GM18861 (cell line): Measurements from ENCODE around the gene MAN2A1.
A peak's percentile ranks its signal among the peaks of the same experiment; 100 is the strongest.

Experiments
- ATAC-seq: cut with Tn5 transposase; IDR thresholded peaks from one replicate; pipeline ENCODE4 v1.9.1; 2021; ENCODE audit not compliant: unreplicated experiment

MAN2A1 gene

DNA sequence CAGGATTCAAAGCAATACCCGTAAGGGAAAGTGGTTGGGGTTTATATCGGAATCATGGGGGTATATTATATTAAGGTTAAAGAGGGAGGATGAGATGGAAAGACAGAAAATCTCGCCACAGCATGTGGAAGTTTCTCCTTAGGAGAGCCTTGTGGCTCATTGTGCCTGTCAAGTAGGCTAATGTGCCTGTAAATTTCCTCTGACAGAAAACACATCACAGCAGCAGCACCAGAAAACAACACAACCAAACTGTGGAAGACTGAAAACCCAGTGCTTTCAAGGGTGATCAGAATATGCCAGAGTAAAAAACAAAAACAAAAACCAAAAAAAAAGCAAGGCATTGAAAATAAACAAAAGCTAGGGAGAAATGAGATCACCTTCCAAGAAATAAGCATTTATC, 11.3 kb upstream of the MAN2A1 start:
- no peak for ATAC-seq

DNA sequence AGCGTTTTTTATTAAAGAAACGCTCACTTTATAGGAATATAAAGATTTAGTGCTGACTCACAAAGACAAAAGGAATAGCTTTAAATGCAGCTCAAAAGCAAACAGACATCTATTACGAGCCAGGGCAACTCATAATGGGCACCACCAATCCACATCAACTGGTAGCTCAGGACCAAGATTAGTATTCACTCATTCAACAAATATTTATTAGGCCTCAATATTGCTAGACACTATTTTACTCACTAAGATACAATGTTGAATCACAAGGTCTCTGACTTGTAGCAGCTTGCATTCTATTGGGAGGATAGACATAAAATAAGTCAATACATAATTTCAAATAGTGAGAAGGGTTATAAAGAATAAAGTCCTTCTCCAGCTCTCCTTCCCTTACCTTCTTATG, 8.0 kb upstream of the MAN2A1 start:
- ATAC-seq, result no peak

DNA sequence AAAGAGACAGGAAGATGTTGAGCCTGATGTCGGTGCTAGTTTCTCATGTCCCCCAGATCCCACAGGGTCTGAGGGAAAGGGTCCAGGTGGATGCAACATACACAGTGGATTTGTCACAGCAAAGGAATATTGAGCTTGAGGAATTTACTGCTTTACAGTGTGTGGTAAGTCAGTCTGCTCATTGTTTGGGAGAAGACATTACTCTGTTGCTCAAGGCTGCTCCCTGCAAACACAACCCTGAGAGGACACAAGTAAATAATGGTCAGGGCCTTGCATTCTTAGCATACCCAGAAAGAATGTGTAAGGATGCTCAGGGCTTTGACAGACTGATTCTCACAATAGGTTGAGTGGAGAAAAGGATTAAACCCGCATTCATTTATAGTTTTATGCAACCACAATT, 7.3 kb upstream of the MAN2A1 start:
- ATAC-seq, result no peak

DNA sequence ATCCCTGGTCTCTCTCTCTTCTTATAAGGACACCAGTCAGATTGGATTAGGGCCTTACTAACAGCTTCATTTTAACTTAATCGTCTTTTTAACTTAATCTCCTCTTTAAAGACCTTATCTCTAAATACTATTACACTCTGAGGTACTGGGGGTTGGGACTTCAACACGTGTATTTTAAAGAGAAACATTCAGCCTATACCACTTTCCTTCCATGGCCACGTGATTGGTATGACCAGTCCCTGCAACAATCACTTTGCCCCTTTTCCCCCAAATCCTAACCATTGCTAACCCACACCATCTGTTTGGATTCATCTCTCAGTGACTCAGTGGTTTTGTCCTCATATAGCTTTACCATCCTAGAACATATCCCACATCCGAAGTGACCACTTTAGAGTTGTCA, 3.8 kb upstream of the MAN2A1 start:
- ATAC-seq, result no peak

DNA sequence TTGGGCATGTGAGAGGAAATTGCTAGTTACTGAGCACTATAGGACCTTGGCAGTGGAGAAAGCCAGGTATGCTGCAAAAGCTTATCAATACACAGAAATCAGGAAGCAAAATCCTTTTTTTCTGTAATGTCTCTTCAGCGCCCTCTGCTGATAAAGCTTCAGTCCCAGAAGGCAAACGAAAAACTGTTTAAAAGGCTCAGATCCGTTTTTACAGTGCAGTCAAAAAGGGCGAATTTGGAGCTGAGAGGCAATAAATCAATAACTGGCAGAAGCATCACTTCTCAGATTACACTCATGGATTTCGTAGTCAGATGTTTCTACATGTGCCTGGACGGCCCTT, 1.1 kb upstream of the MAN2A1 start:
- ATAC-seq, result no peak

DNA sequence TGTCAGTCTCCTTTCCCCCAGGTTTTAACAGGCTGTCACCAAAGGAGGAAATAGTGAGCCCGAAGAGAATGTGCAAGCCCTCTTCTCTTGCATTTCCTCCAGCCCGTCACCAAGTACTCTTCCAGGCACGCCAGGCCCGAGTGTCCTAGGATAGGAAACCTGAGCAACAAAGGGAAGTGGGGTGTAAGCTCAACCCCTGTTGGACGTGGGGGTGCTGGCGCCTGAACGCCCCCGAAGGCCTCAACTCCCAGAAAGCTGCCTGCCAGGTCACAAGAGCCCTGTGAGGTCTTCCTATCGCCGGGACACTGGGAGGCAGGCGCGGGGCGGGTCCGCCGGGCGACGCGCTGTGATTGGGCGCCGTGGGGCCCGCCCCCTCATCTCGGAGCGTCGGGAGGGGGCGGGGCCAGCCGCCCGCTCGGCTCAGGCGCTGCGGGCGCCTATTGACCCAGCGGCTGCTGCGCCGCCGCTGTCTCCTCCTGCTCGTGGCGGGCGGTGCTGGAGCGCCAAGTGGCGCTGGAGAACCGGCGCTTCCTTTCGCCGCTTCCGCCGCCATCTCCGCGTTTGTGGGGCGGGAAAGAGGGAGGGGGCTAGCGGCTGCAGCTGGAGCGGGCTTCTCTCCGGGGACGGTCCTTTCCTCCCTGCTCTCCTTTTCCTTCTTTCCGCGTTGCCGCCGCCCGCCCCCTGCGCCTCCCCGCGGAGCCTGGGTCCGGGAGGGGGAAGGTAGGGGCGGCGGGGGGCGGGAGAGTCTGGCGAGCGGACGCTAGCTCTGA, 572 bp upstream of the MAN2A1 start:
- peak; percentile 73 for ATAC-seq

DNA sequence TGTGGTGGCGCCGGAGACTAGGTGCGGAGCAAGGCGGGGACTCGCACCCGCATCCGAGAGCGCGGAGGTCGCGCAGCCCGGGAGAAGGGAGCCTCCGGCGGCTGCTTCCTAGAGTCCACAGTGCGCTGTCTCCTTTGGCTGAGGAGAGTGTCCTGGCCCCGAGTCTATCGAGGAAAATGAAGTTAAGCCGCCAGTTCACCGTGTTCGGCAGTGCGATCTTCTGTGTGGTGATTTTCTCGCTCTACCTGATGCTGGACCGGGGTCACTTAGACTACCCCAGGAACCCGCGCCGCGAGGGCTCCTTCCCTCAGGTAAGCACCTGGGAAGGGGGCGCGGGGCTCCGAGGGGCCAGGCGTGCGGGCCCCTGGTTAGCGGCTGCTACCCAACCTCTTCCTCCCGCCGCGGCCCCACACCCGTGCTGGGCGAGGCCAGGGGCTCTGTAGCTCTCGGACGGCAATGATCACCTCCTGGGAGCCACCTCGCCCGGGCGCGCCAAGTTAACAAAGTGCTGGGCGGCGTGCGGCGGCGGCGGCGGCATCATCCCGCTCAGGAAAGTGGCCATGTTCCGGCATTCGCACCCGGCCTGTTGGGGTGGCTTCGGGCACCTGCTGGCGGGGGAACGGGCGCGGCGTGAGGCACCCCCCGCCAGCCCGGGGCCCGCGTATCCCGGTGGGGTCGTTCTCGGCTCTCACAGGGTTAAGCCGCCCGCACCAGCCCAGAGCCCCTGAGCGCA, 681 bp downstream of the MAN2A1 start:
- ATAC-seq, result no peak

DNA sequence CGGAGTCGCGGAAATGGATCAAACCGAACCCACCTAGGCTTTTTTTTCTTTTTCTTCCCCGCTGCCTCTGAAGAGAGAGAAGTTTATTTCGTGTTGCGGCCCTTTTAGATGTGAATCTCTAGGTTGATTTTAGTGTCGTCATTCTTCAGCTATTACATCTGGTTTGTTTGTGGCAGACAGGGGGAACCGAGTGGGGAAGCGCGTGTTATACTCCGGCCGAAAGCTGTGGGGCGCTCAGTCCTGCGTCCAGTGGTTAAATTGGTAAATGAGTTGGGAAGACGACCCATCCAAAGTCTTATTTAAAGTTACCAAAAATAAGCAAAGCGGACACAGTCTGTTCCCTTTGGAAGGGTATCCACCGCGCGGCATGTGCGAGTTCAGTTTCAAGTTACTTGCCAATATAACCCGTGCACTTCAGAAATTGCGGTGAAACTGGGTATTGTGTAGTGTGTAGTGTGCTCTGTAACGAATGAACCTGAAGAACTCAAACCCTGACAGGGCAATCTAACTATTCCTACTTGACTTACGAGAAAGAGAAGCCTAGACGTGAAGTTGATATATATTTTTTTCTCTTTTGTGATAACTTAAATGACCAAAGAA, 1.3 kb downstream of the MAN2A1 start:
- ATAC-seq, result no peak

DNA sequence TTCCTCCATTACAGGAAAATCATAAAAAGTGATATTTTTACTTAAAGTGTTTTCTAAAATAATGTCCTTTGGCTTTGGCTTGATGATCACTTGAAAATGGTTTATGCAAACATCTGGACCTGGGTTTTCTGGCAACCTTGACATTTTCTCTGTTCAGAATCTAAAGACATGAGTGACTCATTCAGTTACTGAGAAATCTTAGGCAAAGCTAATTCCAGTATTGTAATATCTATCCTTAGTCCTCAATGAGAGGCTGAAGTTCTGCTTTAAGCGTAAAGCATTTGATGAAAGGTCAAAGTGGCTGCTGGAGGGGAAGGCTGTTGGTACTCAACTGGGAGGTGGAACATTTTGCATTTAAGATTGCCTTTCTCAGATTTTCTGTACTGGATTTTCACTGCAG, 2.3 kb downstream of the MAN2A1 start:
- no peak for ATAC-seq

DNA sequence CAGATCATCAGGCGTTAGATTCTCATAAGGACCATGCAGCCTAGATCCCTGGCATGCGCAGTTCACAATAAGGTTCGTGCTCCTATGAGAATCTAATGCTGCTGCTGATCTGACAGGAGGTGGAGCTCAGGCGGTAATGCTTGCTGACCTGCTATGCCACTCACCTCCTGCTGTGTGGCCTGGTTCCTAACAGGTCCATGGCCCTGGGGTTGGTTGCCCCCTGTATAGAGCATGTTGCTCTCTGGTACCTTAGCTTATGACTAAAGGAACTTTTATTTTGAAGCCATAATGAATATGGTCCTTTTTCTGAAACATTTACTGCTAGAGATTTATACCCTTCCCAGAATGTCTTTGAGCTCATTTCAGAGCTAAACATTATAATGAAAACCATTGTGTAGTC, 3.1 kb downstream of the MAN2A1 start:
- no peak for ATAC-seq

DNA sequence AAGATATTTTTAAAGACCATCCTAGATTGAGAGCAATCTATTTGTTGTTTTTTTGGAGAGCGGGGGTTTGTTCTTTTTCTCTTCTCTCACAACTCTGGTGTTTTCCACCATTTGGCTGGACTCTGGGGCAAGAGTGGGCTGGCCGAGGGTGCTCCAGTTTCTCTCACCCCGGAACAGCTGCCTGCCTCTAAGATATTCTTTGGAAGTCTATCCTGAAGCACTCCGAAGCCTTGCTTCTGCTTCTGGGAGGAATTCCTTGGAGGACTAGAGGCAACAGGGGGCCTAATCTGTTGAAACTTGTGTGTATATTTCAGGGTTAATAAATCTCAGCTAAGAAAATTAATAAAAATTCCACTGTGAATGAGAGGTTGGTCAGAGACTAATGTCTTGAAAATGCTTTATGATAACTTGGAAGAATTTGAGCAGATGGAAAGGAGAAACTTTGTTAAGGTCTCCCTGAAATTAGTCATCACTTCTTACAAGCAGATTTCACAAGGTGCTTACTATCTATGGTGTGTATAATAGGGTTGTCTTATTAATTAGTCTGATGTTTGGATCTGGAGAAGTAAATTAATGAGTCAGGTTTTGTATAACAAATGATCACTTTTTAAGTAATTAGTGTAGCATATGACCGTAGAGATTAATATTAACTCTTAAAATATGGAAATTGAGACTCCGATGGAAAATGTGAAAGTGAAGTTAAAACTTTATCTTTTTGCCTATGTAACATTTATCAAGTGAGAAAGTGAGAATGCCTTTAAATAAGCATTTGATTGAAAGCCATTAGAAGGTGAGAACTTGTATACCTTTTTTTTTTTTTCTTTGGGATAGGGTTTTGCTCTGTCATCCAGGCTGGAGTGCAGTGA, 4.0 kb downstream of the MAN2A1 start:
- ATAC-seq, result no peak

DNA sequence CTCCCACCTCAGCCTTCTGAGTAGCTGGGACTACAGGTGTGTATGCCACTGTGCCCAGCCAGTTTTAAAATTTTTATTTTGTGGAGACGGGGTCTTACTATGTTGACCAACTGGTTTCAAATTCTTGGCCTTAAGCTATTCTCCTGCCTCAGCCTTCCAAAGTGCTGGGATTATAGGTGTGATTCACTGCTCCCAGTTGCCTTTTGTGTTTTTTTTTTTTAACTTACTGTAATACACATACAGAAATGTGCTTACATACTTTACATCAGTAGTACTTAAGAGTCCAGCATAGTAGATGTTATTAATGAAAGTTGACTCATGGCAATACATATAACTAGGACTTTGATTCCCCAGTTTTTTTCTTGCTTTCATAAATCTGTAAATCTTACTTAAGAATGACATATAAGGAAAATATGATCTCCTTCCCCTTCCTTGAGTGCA, 4.7 kb downstream of the MAN2A1 start:
- ATAC-seq, result no peak

DNA sequence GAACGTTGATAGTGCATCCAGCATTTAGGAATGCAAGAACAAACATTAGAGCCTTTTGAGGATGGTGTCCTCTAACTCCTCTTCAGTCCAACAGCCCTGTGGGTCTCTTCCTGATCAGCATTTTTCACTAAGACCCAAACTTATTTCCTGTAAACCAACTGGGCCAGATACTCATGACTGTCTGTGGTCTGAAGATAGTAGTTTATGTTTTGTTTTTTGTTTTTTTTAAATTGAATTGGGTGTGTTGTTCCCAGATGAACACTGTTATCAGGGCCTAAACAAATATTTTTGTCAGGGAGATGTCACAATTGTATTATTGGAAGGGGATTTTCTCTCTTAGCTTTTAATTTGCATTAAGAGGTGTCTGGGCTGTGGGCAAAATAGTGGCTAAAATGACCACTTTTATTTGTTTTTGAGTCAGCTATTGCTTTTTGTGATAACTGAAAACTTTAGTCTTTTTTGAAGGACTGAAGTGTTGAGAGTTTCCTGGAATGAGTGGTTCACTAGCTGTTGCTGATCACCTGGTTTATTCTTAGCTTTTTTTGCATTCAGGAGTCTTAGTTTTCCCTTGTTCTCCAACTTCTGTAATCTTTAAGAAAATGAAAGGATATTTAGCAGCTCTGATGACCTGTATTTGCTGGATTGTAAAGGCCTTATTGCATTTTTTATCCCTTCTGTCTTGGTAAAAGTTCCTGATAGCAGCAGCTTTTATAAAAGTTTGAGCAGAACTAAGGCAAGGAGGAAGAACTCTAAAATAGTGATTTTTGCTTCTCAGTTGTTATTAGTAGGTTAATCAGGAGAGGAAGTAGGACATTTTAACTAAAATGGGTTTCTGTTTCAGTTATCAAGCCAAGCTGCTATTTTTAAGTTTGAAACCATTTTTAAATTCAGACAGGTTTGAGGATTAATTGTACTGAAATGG, 5.5 kb downstream of the MAN2A1 start:
- peak; percentile 51 for ATAC-seq

DNA sequence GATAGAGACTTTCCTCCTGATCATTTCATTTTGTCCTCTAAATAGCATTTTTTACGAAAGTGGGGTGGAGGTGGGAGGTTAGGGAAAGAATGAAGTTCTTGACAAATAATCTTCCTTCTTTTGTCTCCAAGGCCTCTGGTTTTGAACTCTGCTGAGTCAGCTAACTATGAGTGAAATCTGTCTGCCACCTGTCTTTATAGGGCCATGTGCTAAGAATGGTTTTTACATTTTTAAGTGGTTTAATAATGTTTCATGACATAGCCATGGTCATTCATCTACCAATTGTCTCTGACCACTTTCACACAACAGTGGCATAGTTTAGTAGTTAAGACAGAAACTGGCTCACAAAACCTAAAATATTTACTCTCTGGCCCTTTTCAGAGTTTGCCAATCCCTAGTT, 7.6 kb downstream of the MAN2A1 start:
- ATAC-seq, result no peak

DNA sequence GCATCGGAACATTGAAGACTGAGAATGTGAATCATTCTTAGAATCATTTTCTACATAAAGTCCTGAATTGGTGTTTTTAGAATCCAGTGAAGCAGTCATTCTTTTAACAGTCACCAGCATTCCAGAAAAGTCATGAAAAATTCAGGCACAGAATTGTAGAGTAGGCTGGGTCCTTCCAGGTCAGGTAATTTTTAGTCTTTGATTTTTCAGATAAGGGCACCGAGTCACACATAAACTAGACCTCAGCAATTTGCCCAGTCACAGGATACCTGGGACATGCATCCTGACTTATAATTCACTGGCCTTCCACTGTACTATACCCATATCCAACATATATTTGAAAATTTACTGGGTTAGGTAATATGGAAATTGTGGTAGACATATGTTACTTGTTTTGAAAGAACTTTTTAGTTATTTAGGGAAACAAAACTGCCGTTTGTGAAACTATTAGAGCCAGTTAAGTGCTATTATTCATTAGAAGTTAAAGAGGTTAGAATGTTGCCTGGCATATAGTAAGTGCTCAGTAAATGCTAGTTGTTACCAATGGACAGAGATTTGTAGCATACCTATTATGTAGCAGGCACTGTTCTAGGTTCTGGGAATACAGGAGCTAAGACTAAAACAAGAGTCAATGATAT, 10.9 kb downstream of the MAN2A1 start:
- no peak for ATAC-seq

DNA sequence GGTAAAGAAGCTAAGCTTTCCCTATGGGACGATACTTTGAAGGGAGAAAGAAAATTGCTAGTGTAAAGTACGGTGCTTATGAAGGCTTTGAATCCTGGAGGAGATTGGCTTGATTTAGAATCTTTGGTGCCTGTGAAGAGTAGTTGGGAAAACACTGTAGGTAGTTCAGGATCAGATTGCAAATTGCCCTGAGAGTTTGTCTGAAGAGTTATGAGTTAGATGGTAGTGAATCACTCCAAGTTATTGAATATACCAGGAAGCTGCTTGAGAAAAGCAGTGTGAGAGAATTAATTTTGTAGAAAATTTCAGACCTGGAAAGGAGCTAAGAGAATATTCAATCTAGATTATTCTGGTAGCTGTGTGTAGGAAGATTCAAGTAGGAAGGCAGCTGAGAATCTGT, 11.5 kb downstream of the MAN2A1 start:
- ATAC-seq, result no peak

DNA sequence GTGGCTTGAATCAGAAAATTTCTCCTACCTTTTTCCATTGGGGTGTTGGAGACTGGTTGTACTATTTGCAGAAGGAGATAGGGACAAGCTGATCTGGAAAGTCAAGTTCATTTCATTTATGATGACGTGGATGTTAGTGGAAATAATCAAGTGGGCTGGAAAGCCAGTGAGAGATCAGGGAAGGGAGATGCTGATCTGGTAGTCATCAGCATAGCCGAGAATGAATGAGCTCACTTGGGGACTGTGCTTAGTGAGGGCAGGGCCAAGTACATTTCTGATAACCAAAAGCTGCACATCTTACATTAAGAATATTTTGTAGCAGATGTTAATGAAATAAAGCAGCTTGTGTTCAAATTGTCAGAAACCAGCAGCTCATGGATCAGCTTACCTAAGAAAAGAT, 12.1 kb downstream of the MAN2A1 start:
- no peak for ATAC-seq

DNA sequence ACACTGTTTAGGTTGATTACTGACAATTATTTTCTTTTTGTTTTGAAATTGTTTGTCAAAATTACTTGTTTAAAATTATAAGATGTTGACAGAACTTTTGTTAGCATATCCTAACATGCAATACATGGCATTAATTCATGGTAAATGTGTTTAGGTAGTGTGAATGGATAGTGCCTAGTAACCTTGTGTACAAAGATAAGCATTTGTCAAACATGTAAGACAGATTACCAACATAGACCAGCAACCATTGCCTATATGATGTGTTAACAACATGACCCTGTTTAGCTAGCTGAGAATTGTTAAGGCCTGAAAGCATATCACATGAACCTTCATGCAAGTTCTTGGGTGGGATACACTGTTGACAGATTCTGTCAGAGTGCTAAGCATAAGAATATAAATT, 13.4 kb downstream of the MAN2A1 start:
- ATAC-seq, result no peak

DNA sequence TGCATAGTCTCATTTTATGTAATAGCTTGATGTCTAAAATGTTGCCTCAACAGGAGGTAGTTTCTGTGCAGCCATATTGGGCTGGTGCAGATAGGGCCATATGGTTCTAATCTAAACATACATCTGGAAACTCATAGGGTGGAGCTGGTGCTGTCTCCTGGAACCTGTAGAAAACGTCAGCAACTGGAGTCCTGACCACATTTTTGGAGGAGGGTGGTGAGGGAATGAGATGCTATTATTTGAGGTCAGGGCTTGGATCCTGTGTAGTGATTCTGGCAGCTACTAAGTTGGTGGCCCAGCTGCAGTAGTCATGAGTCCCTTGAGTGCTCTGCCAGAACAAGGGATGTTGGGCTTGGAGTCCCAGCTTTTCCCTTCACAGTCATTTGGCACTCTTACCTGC, 14.1 kb downstream of the MAN2A1 start:
- ATAC-seq, result no peak
